ENCODE results near the gene EIF5A. TPM values are rescaled to one million over a fixed set of nuclear protein-coding genes. Genes with fewer than 3 reads are reported as not detected.

The EIF5A gene
- total RNA-seq, 4 donors from 2014 or later, result 94.4 to 128 (median 120) TPM

DNA sequence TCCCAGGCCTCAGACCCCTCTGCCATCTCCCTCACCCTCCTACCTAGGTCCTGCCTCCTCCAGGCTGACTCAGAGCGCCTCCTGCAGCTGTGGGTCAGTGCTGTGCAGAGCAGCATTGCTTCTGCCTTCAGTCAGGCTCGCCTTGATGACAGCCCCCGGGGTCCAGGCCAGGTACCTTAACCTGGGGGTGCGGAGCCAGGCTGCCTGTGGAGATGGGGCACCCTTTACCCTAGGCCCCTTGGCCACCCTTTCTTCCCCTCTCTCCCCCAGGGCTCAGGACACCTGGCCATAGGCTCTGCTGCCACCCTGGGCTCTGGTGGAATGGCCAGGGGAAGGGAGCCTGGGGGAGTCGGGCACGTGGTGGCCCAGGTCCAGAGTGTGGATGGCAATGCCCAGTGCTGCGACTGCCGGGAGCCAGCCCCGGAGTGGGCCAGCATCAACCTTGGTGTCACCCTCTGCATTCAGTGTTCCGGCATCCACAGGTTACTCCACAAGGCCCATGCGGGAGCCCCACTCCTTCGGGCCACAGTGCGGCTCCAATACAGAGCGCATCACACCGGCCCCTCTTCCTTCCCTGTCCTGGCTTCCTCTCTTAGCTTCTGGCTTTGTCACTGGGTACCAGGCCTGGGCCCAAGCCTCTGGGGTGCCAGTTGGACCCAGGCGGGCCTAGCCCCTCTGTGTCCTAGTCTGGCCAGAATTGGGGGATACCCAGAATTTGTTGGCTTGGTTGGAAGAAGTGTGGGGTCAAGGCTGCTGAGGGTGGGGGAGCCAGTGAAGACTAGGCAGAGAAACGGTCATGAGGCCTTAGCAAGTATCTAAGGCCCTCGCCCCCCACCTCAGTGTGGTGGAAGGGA, 39.6 kb downstream of the EIF5A start:
- Histone ChIP-seq H3K27ac (no peak overlapping the region), H3K4me3 (no peak overlapping the region), H3K27me3 (no peaks in the 10 kb centered on the region), H3K9me3 (no peaks in the 10 kb centered on the region), H3K36me3 (no peaks in the 10 kb centered on the region), H3K4me1 (peaks cover 5 to 20% (median 15%) of the 10 kb centered on the region in 4 donors)
- no peak for DNase-seq
- no peak for TF ChIP-seq POLR2A (IDR thresholded peaks at IDR 0.05)
- TF ChIP-seq, protein P1, sequence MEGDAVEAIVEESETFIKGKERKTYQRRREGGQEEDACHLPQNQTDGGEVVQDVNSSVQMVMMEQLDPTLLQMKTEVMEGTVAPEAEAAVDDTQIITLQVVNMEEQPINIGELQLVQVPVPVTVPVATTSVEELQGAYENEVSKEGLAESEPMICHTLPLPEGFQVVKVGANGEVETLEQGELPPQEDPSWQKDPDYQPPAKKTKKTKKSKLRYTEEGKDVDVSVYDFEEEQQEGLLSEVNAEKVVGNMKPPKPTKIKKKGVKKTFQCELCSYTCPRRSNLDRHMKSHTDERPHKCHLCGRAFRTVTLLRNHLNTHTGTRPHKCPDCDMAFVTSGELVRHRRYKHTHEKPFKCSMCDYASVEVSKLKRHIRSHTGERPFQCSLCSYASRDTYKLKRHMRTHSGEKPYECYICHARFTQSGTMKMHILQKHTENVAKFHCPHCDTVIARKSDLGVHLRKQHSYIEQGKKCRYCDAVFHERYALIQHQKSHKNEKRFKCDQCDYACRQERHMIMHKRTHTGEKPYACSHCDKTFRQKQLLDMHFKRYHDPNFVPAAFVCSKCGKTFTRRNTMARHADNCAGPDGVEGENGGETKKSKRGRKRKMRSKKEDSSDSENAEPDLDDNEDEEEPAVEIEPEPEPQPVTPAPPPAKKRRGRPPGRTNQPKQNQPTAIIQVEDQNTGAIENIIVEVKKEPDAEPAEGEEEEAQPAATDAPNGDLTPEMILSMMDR (IDR thresholded peaks at IDR 0.05), result no peak

DNA sequence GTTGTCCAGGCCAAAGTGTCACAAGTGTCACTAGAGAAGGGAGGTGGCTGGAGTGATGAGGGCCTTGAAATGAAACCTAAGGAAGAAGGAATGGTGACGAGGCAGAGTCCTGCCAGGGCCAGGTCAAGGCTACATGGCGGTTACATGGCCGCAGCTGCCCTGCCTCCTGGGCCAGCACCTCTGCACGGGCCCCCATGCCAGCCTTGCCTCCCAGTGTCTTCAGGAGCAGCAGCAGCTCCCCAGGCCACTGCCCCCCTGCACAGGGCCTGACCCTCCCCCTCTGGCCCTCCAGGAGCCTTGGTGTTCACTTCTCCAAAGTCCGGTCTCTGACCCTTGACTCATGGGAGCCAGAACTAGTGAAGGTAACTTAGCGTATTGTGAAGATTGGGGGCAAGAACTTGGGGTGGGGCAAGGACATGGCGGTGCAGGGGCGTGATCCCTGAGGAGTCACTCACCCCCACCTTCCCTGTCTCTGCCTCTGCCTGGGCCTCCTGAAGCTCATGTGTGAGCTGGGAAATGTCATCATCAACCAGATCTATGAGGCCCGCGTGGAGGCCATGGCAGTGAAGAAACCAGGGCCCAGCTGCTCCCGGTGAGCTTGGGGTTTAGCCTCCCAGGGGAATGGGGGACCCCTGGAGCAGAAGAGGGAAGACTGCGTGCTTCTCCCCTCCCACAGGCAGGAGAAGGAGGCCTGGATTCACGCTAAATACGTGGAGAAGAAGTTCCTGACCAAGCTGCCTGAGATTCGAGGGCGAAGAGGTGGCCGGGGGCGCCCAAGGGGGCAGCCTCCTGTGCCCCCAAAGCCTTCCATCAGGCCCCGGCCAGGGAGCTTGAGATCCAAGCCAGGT, 40.4 kb downstream of the EIF5A start:
- H3K4me1 ChIP-seq, result peaks cover 5 to 22% (median 19%) of the 10 kb centered on the region in 4 donors
- DNase-seq, result no peak

DNA sequence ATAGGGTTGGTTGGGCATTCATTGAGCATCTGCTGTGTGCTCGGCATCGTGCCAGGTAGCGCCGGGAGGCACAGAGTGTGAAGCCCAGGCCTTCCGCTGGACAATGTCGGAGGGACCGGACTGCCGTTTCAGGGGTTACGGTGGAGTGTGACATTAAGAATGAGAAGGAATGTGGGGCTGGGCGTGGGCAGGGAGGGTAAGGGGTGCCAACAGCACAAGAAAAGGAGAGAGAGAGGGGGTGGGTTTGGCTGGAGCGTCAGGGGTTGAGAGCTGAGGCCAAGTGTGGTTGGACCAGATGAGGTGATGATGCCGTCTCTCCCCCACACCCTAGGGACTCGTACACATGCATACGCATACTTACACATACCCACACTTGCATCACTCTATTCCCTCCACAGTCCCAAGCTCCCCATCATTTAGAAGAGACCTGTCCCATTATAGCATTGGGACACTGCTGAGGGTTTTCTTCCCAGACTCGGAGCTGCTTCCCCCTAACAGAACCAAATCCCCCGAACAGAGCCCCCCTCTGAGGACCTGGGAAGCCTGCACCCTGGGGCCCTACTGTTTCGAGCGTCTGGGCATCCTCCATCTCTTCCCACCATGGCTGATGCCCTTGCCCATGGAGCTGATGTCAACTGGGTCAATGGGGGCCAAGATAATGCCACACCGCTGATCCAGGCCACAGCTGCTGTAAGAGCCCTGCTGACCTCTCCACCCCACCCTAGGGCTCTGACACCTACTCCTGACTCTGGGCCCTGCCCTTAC, 41.2 kb downstream of the EIF5A start:
- Histone ChIP-seq H3K9me3 (no peaks in the 10 kb centered on the region), H3K27ac (no peak overlapping the region), H3K4me3 (no peak overlapping the region), H3K36me3 (no peaks in the 10 kb centered on the region), H3K4me1 (peaks cover 5 to 29% (median 24%) of the 10 kb centered on the region in 4 donors), H3K27me3 (no peaks in the 10 kb centered on the region)
- no peak for DNase-seq
- TF ChIP-seq, protein P1 (IDR thresholded peaks at IDR 0.05), result no peak
- TF ChIP-seq POLR2A (IDR thresholded peaks at IDR 0.05), result no peak

More for the DNA sequence above, 40.4 kb downstream of the EIF5A start:
- Histone ChIP-seq H3K9me3 (no peaks in the 10 kb centered on the region), H3K27ac (no peak overlapping the region), H3K27me3 (no peaks in the 10 kb centered on the region), H3K36me3 (no peaks in the 10 kb centered on the region), H3K4me3 (no peak overlapping the region)
- no peak for TF ChIP-seq POLR2A (IDR thresholded peaks at IDR 0.05)
- TF ChIP-seq, protein P1 (IDR thresholded peaks at IDR 0.05), result no peak

DNA sequence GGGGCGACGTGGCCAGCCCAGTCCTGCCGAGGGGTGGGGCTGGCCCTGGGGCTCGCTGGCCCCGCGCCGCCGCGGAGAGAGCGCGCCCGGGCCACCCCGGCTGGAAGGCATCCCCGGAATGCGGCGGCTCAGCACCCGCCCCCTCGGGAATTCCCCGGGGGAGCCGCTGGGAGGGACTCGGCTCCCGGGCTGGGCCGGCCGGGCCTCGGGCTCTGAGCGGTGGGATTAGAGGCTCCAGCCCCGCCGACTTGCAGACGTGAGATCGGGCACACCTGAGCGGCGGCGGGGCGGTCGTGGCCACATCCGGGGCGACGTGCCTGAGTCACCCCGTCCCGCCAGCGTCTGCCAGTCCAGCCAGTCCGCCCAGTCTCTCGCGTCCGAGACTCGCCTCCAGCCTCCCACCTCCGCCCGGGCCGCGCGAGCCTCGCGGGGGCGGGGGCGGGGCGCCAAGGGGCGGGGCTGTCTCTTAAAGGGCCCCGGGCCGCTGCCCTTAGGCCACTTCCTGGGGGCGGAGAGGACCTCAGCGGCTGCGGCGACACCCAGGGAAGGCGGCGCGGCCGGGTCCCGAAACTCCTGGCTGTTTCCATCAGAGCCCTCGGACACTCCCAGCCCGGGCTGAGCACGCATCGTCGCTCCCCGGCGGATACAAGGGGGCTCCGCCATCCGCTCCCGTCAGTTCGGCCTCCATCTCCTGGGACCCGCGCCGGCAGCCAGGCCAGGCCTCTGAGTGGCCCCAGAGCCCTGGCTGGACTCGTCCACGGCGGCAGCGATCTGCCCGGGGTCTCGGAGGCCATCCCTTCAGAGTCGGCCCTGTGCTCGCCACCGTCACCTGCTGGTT, 44.5 kb downstream of the EIF5A start, which contains the start of gene KCTD11:
Gene KCTD11 (plus strand): TSS at position 498 of the 838 bp plus-strand sequence.
- Histone ChIP-seq H3K4me1 (peaks cover 5 to 54% (median 24%) of the 10 kb centered on the region in 4 donors), H3K27me3 (no peaks in the 10 kb centered on the region), H3K36me3 (no peaks in the 10 kb centered on the region), H3K4me3 (peak within 1 kb of the TSS; percentile 66 to 84 (median 74)), H3K27ac (peak within 1 kb of the TSS; percentile 83 to 98 (median 96)), H3K9me3 (no peaks in the 10 kb centered on the region)
- peak; percentile 83 to 96 (median 95) for DNase-seq
- TF ChIP-seq, protein P1 (IDR thresholded peaks at IDR 0.05), result peak in 3 of 6 experiments; percentile 37 to 59 (median 42)
- TF ChIP-seq POLR2A (IDR thresholded peaks at IDR 0.05), result peak; percentile 57 to 80

Data from Peyer's patch (tissue), 4 donors.